Chondrocyte (in vitro differentiated cells): ENCODE measurements around the gene INVS. TPM values are rescaled to one million over a fixed set of nuclear protein-coding genes. Genes with fewer than 3 reads are reported as not detected.

ENCODE experiments used
- DNase-seq: peaks from one replicate; pipeline ENCODE4 v3.0.0; 2021; ENCODE audit warnings: mixed read lengths, low spot score
- H3K27ac Mint-ChIP-seq: one replicate; pipeline ENCODE4 v1.8.0; 2021; ENCODE audit warnings: mild to moderate bottlenecking, moderate library complexity, mixed read lengths; ENCODE audit not compliant: unreplicated experiment
- H3K27me3 Mint-ChIP-seq: 2 replicates; pipeline ENCODE4 v1.8.0; 2021; ENCODE audit warnings: low read depth, mixed read lengths
- H3K36me3 Mint-ChIP-seq: 2 replicates; pipeline ENCODE4 v1.8.0; 2021; ENCODE audit warnings: low read depth, mixed read lengths
- H3K4me1 Mint-ChIP-seq: 2 replicates; pipeline ENCODE4 v1.8.0; 2021; ENCODE audit warnings: low read depth, mild to moderate bottlenecking, mixed read lengths
- H3K4me3 Mint-ChIP-seq: one replicate; pipeline ENCODE4 v1.8.0; 2021; ENCODE audit warnings: mild to moderate bottlenecking, moderate library complexity, mixed read lengths; ENCODE audit not compliant: unreplicated experiment
- H3K9me3 Mint-ChIP-seq: 2 replicates; pipeline ENCODE4 v1.8.0; 2021; ENCODE audit warnings: low read depth, mixed read lengths
- long read RNA-seq: library from polyadenylated mRNA; stranded (forward); transcript quantifications from one replicate; pipeline ENCODE4 v2.0.0, GENCODE V29; 2021
- total RNA-seq: library from RNA; stranded (reverse); gene quantifications from 3 replicates; pipeline ENCODE4 v1.2.1, GENCODE V29; 2021
- TF ChIP-seq, protein P1 (sequence below): fragments of 200-600 bp; sonication (generic); IDR thresholded peaks from 2 replicates; pipeline ENCODE4 v1.5.0; 2021; ENCODE audit warnings: antibody characterized with exemption, mild to moderate bottlenecking, moderate library complexity

Gene INVS, protein sequence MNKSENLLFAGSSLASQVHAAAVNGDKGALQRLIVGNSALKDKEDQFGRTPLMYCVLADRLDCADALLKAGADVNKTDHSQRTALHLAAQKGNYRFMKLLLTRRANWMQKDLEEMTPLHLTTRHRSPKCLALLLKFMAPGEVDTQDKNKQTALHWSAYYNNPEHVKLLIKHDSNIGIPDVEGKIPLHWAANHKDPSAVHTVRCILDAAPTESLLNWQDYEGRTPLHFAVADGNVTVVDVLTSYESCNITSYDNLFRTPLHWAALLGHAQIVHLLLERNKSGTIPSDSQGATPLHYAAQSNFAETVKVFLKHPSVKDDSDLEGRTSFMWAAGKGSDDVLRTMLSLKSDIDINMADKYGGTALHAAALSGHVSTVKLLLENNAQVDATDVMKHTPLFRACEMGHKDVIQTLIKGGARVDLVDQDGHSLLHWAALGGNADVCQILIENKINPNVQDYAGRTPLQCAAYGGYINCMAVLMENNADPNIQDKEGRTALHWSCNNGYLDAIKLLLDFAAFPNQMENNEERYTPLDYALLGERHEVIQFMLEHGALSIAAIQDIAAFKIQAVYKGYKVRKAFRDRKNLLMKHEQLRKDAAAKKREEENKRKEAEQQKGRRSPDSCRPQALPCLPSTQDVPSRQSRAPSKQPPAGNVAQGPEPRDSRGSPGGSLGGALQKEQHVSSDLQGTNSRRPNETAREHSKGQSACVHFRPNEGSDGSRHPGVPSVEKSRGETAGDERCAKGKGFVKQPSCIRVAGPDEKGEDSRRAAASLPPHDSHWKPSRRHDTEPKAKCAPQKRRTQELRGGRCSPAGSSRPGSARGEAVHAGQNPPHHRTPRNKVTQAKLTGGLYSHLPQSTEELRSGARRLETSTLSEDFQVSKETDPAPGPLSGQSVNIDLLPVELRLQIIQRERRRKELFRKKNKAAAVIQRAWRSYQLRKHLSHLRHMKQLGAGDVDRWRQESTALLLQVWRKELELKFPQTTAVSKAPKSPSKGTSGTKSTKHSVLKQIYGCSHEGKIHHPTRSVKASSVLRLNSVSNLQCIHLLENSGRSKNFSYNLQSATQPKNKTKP
- total RNA-seq = 16.0 to 23.7 TPM (median 16.2 TPM) in 3 replicates
- long read RNA-seq, transcript INVS-202 (17 exons, 3,709 nt) = major isoform, 8 of 27 reads
- long read RNA-seq, partial matches to known transcripts = 3 of 27 reads
- long read RNA-seq, other reads (novel, unspliced or antisense) = 15 of 27 reads

DNA sequence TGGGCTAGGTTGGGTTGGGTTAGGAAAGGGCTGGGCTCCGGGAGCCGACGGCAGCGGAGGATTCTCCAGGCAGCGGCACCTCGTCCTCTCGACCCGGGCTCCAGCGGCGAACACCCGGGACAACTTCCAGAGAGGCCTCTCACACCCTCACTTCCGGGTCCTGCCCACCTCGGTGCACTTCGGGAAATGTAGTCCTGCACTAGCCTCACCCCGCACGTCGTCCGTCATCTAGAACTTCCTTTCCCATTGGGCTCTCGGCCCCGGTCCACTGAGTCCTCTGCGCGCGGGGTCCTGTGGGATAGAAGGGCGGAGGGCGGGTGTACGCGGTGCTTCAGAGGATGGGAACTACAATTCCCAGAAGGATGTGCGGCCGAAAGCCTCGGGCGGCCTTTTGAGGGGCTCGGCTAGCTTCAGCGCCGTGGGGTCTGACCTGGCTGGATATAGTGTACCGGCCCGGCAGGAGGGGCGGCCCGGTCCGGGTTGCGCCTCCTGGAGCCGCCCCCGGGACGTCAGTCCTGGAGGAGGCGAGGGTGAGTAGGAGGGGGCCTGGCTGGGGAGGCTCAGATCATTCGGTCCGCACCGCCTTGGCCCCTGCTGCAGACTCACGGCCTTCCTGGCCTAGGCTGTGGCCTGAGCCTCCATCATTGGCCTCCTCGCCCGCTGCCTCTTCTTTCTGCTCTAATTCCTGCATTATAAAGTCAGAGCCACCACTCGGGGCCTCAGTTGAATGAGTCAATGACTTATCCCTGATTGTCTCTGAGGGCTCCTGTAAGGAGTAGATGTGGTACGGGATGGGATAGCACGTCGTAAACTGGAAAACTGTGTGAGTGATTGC lies at the start of gene INVS, which contains the start of gene ERP44:
INVS (plus strand) TSS at position 357 of the 835 bp plus-strand sequence. CDS start 5,279 bp downstream, outside the sequence.
ERP44 (minus strand) TSS at position 114 of the 835 bp plus-strand sequence. CDS start 160 bp downstream, outside the sequence.
- Mint-ChIP-seq H3K4me1 (peaks cover 25% of the 10 kb centered on the region), H3K9me3 (no peaks in the 10 kb centered on the region), H3K27me3 (no peaks in the 10 kb centered on the region), H3K4me3 (peak within 1 kb of the TSS; percentile 100), H3K36me3 (no peaks in the 10 kb centered on the region), H3K27ac (peak within 1 kb of the TSS; percentile 99)
- DNase-seq = peak; percentile 100
- TF ChIP-seq, protein P1, sequence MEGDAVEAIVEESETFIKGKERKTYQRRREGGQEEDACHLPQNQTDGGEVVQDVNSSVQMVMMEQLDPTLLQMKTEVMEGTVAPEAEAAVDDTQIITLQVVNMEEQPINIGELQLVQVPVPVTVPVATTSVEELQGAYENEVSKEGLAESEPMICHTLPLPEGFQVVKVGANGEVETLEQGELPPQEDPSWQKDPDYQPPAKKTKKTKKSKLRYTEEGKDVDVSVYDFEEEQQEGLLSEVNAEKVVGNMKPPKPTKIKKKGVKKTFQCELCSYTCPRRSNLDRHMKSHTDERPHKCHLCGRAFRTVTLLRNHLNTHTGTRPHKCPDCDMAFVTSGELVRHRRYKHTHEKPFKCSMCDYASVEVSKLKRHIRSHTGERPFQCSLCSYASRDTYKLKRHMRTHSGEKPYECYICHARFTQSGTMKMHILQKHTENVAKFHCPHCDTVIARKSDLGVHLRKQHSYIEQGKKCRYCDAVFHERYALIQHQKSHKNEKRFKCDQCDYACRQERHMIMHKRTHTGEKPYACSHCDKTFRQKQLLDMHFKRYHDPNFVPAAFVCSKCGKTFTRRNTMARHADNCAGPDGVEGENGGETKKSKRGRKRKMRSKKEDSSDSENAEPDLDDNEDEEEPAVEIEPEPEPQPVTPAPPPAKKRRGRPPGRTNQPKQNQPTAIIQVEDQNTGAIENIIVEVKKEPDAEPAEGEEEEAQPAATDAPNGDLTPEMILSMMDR = peak; percentile 7

DNA sequence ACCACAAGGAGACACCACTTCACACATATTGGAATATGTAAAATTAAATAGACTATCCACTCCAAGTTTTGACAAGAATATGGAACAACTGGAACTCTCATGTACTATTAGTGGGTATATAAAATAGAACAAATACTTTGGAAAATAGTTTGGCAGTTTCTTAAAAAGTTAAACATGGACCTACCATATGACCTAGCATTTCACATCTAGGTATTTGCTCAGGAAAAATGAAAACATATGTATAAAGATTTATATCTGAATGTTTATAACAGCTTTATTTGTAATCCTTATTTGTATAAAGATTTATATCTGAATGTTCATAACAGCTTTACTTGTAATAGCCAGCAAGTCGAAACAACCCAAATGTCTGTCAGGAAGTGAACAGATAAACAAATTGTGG lies 49.5 kb upstream of the INVS start:
- no peak for DNase-seq
- Mint-ChIP-seq H3K36me3 (peaks cover 8% of the 10 kb centered on the region), H3K9me3 (peaks cover 7% of the 10 kb centered on the region), H3K4me1 (peaks cover 8% of the 10 kb centered on the region), H3K27me3 (no peaks in the 10 kb centered on the region), H3K4me3 (no peak overlapping the region), H3K27ac (no peak overlapping the region)
- TF ChIP-seq, protein P1 = no peak

- Mint-ChIP-seq H3K4me1 (peaks cover 11% of the 10 kb centered on the region), H3K9me3 (no peaks in the 10 kb centered on the region), H3K27me3 (no peaks in the 10 kb centered on the region), H3K27ac (no peak overlapping the region), H3K36me3 (peaks cover 8% of the 10 kb centered on the region), H3K4me3 (no peak overlapping the region)
- TF ChIP-seq, protein P1 = no peak
- DNase-seq = no peak
Observed at GRCh38 chr9:100052375-100052774, 46.7 kb upstream of the INVS start.

DNA sequence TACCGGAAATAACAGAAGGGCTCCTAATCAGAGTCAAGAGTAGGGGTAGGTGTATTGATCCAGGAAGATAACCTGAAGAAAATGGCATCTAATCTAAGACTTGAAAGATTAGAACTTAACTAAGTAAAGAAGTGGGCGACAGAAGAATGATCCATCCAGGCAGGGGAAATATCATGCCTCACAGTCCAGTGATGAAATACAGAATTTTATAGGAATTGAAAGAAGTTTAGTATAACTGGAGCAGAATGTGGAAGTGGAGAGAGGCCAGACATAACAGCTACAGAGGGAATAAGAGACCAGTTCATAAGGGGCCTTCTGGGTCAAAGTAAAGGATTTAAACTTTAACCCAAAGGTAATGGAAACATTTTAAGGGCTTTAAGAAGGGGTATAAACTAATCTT lies 42.5 kb upstream of the INVS start:
- TF ChIP-seq, protein P1 = no peak
- peaks cover 10% of the 10 kb centered on the region for H3K4me1 Mint-ChIP-seq
- no peak overlapping the region for H3K27ac Mint-ChIP-seq
- H3K4me3 Mint-ChIP-seq = no peak overlapping the region
- H3K36me3 Mint-ChIP-seq = peaks cover 4% of the 10 kb centered on the region
- DNase-seq = no peak
- H3K27me3 Mint-ChIP-seq = no peaks in the 10 kb centered on the region
- no peaks in the 10 kb centered on the region for H3K9me3 Mint-ChIP-seq
